Measurements from ENCODE around the gene MBNL2. TPM values are rescaled to one million over a fixed set of nuclear protein-coding genes. Genes with fewer than 3 reads are reported as not detected.

MBNL2 gene
- total RNA-seq, 2 experiments from 2014 or later = 17.2 to 17.9 TPM

DNA sequence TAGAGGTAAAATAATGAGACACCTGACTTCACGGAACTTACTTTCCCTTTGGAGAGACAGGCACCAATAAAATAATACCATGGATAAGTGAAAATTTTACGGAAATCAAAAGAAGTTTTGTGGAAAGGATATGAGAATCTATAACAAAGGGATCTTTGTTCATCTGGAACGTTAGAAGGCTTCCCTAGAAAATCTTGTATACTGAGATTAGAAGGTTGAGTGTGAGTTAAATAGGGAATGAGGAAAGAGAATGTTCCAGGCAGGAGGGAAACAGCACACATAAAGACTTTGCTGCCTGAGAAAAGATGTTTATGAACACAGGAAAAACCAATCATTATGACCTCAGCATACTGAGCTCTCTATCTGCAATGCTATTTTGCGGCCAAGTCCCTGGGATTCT, 192.3 kb downstream of the MBNL2 start:
- H3K27ac Mint-ChIP-seq = no peak overlapping the region
- POLR2A ChIA-PET = no interaction called here
- no peaks in the 10 kb centered on the region for H3K9me3 Mint-ChIP-seq
- H3K4me1 Mint-ChIP-seq = no peaks in the 10 kb centered on the region
- DNase-seq = no peak
- H3K36me3 Mint-ChIP-seq = no peaks in the 10 kb centered on the region
- no peak for ATAC-seq (ENCODE audit: low read depth)
- H3K4me3 Mint-ChIP-seq = no peak overlapping the region
- H3K27me3 Mint-ChIP-seq = peaks cover 5% of the 10 kb centered on the region

GRCh38 chr13:97417698-97418097, 195.6 kb downstream of the MBNL2 start:
- H3K9me3 Mint-ChIP-seq = no peaks in the 10 kb centered on the region
- no peaks in the 10 kb centered on the region for H3K36me3 Mint-ChIP-seq
- POLR2A ChIA-PET = no interaction called here
- DNase-seq (no peak), ATAC-seq (ENCODE audit: low read depth) (no peak)
- H3K27ac Mint-ChIP-seq = no peak overlapping the region
- peaks cover 5% of the 10 kb centered on the region for H3K27me3 Mint-ChIP-seq
- H3K4me1 Mint-ChIP-seq = no peaks in the 10 kb centered on the region
- H3K4me3 Mint-ChIP-seq = no peak overlapping the region

DNA sequence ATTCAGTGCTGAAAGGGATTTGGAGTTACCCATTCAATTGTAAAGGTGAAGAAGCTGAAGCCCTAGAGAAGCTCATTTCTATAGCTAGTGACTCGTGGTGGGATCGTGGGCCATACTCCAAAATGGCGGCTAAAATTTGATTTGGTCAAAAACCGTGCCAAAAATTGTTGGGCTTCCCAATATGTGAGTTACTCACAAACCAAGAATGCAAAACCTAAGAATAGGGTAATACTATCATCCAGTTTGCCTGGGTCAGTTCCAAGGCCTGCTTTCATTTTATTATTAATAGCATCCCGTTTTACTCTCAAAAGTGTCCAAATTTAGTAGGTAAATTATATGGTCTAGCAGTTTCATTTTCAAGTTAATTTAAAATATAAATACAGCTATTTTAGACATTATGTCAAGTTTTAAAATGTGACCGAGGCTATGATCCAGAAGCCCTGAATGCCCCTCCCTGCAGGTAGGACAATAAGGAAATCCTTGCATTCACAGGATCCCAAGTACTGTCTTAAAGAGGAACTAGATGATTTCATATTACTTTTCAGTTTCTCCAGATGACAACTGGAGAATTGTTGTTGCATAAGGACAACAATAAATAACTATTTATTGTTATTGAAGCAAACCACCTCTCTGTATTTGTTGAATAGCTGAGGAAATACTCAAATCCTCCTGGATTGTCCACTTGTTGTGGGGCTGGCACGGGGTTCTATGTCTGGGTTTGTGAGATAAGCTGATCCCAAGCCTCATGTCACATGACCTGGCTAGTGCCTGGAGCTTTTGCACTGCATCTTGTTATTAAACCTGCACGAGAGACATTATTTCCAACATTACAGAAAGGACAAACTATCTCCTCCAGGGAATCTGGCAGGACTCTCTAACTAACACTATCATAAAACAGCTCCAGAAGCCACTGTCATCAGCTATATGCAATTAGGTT, 200.3 kb downstream of the MBNL2 start:
- H3K9me3 Mint-ChIP-seq = no peaks in the 10 kb centered on the region
- no peaks in the 10 kb centered on the region for H3K36me3 Mint-ChIP-seq
- H3K27ac Mint-ChIP-seq = no peak overlapping the region
- no peak for ATAC-seq (ENCODE audit: low read depth)
- no peak for DNase-seq
- no peaks in the 10 kb centered on the region for H3K4me1 Mint-ChIP-seq
- POLR2A ChIA-PET = no interaction called here
- no peak overlapping the region for H3K4me3 Mint-ChIP-seq
- H3K27me3 Mint-ChIP-seq = peaks cover 8% of the 10 kb centered on the region

DNA sequence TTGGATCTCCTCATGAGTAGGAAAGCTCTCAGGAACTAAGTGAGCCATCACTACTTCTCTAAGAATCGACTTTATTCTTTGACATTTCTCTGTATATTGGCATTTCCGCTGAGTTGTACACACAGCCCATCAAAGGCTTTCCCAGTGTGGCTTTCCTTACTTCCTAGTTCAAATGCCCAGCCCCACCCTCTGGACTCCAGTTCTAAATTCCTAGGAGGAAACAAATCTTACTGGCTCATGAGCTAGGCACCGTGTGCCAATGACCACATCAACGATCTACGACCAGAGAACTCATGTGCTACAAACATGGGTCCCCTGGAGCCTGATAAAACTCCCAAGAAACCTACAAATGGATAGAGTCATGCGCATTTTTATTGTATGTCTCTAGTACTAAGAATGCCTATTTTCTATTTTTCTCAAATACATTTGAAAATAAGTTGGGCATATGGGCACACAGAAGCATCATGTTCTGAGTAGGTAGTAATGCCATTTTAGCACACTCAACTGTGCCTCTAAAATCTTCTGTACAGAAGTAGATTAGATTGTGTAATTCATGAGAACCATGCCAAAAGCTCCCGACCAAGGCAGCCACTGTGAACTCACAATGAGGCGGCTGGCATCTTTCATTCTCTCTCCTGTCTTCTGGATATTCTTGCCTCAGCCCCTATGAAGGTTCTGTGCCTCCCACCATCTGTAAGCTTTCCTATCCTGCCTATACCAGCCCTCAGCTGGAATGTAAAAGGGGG, 201.3 kb downstream of the MBNL2 start:
- Mint-ChIP-seq H3K27me3 (peaks cover 9% of the 10 kb centered on the region), H3K36me3 (no peaks in the 10 kb centered on the region), H3K9me3 (no peaks in the 10 kb centered on the region), H3K4me1 (no peaks in the 10 kb centered on the region), H3K27ac (no peak overlapping the region), H3K4me3 (no peak overlapping the region)
- POLR2A ChIA-PET = no interaction called here
- DNase-seq (no peak), ATAC-seq (ENCODE audit: low read depth) (no peak)

- Mint-ChIP-seq H3K27ac (no peak overlapping the region), H3K27me3 (peaks cover 11% of the 10 kb centered on the region), H3K4me1 (no peaks in the 10 kb centered on the region), H3K9me3 (no peaks in the 10 kb centered on the region), H3K36me3 (no peaks in the 10 kb centered on the region), H3K4me3 (no peak overlapping the region)
- no peak for ATAC-seq (ENCODE audit: low read depth)
- DNase-seq = no peak
- POLR2A ChIA-PET = no interaction called here
Measured at GRCh38 chr13:97425590-97425989, 203.5 kb downstream of the MBNL2 start.

GRCh38 chr13:97426695-97427094, 204.6 kb downstream of the MBNL2 start:
- no peak for DNase-seq
- Mint-ChIP-seq H3K9me3 (no peaks in the 10 kb centered on the region), H3K27me3 (peaks cover 11% of the 10 kb centered on the region), H3K4me3 (no peak overlapping the region), H3K4me1 (peaks cover 5% of the 10 kb centered on the region), H3K36me3 (no peaks in the 10 kb centered on the region), H3K27ac (no peak overlapping the region)
- ATAC-seq (ENCODE audit: low read depth) = no peak
- POLR2A ChIA-PET = no interaction called here

GRCh38 chr13:97429681-97430081, 207.5 kb downstream of the MBNL2 start:
- no peak for ATAC-seq (ENCODE audit: low read depth)
- Mint-ChIP-seq H3K27me3 (peaks cover 11% of the 10 kb centered on the region), H3K9me3 (no peaks in the 10 kb centered on the region), H3K27ac (no peak overlapping the region), H3K36me3 (no peaks in the 10 kb centered on the region), H3K4me1 (peaks cover 11% of the 10 kb centered on the region), H3K4me3 (no peak overlapping the region)
- POLR2A ChIA-PET = no interaction called here
- no peak for DNase-seq

- H3K4me3 Mint-ChIP-seq = no peak overlapping the region
- POLR2A ChIA-PET = no interaction called here
- no peaks in the 10 kb centered on the region for H3K36me3 Mint-ChIP-seq
- DNase-seq (no peak), ATAC-seq (ENCODE audit: low read depth) (no peak)
- H3K9me3 Mint-ChIP-seq = no peaks in the 10 kb centered on the region
- no peak overlapping the region for H3K27ac Mint-ChIP-seq
- H3K4me1 Mint-ChIP-seq = peaks cover 11% of the 10 kb centered on the region
- H3K27me3 Mint-ChIP-seq = peaks cover 11% of the 10 kb centered on the region
Measured at GRCh38 chr13:97430296-97430695, 208.2 kb downstream of the MBNL2 start.

- POLR2A ChIA-PET = no interaction called here
- DNase-seq (no peak), ATAC-seq (ENCODE audit: low read depth) (no peak)
- no peaks in the 10 kb centered on the region for H3K9me3 Mint-ChIP-seq
- no peak overlapping the region for H3K27ac Mint-ChIP-seq
- H3K4me1 Mint-ChIP-seq = peaks cover 16% of the 10 kb centered on the region
- H3K27me3 Mint-ChIP-seq = peaks cover 8% of the 10 kb centered on the region
- peak overlapping the region; percentile 98 for H3K4me3 Mint-ChIP-seq
- peaks cover 2% of the 10 kb centered on the region for H3K36me3 Mint-ChIP-seq
Measured at GRCh38 chr13:97431171-97431764, 209.1 kb downstream of the MBNL2 start.

GRCh38 chr13:97432232-97432916, 210.2 kb downstream of the MBNL2 start:
- ATAC-seq (ENCODE audit: low read depth) (no peak), DNase-seq (no peak)
- Mint-ChIP-seq H3K27me3 (peaks cover 5% of the 10 kb centered on the region), H3K9me3 (no peaks in the 10 kb centered on the region), H3K36me3 (peaks cover 3% of the 10 kb centered on the region), H3K4me1 (peaks cover 21% of the 10 kb centered on the region), H3K27ac (peak overlapping the region; percentile 100), H3K4me3 (peak overlapping the region; percentile 98)
- POLR2A ChIA-PET = interaction anchor here (0.7 to 2.4 kb wide), 8 partner anchors 45 to 1755 kb away, joined by 3 to 39 read pairs (median 5); partner anchors contain the start of genes DNAJC3 and MBNL2

- Mint-ChIP-seq H3K4me1 (peaks cover 24% of the 10 kb centered on the region), H3K27ac (peak overlapping the region; percentile 100), H3K36me3 (peaks cover 3% of the 10 kb centered on the region), H3K9me3 (no peaks in the 10 kb centered on the region), H3K27me3 (peaks cover 2% of the 10 kb centered on the region), H3K4me3 (peak overlapping the region; percentile 98)
- POLR2A ChIA-PET = interaction anchor here (0.7 to 2.4 kb wide), 10 partner anchors 27 to 1756 kb away, joined by 3 to 39 read pairs (median 3); partner anchors contain the start of genes DNAJC3 and MBNL2
- ATAC-seq (ENCODE audit: low read depth) (peak; percentile 86), DNase-seq (peak; percentile 98)
Measured at GRCh38 chr13:97432917-97433726, 211.0 kb downstream of the MBNL2 start.

DNA sequence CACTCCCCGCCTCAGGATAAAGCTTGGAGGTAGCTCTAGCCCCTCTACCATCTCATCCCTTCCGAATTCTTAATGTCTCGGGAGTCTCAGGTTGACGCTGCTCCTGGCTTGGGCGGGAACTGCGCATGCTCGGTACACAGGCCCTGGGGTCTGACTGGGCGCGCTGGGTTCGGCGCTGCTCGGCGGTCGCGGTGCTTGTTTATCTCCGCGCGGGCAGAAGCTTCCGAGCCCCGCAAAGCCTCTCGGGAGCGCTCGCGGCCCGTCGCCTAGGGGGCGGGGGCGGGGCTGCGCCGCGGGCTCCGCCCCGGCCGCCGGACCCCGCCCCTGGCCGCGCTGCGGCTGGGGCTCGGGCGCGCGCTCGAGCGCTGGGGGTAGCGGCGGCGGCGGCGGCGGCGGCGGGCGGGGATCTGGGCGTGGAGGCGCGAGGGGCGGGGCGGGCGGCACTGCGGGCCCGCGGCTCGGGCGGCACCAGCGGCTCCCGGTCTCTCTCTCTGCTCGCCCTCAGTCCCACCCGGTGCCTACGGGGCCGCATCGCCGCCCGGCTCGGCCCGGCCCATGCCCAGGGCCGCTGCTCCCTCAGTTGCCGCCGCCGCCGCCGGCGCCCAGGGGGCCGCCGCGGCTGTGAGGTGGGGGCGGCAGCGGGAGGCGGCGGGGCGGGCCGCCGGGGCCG, 211.7 kb downstream of the MBNL2 start, which contains the start of gene RAP2A:
TSS of gene RAP2A (plus strand) at position 443 of the 670 bp plus-strand sequence. CDS start 302 bp downstream, outside the sequence.
- ATAC-seq (ENCODE audit: low read depth) (peak; percentile 62), DNase-seq (peak; percentile 90)
- Mint-ChIP-seq H3K9me3 (no peaks in the 10 kb centered on the region), H3K4me3 (peak within 1 kb of the TSS; percentile 99), H3K36me3 (peaks cover 3% of the 10 kb centered on the region), H3K4me1 (peaks cover 24% of the 10 kb centered on the region), H3K27ac (peak within 1 kb of the TSS; percentile 100), H3K27me3 (no peaks in the 10 kb centered on the region)
- POLR2A ChIA-PET = interaction anchor here (0.8 to 2.4 kb wide), 9 partner anchors 26 to 1757 kb away, joined by 3 to 39 read pairs (median 4); partner anchors contain the start of genes DNAJC3 and MBNL2

All from activated naive CD8-positive, alpha-beta T cell treated with anti-CD3 and anti-CD28 coated beads, Interleukin-2, amount 10 ng/mL, durations not matched to agents 7 days and 5 days (primary cell).